DMS114 treated with DMSO at 0.1 percent for 48 hours (cell line): ENCODE results near the gene ITIH4.

ENCODE experiments used
- DNase-seq: peaks from one replicate; lab custom pipeline; 2025; ENCODE audit not compliant: unreplicated experiment; lab: John Stamatoyannopoulos, UW

ITIH4 gene

GRCh38 chr3:52801839-52802238, 28.6 kb downstream of the ITIH4 start:
- DNase-seq = no peak

GRCh38 chr3:52800079-52800478, 30.4 kb downstream of the ITIH4 start:
- no peak for DNase-seq

- no peak for DNase-seq
Measured at GRCh38 chr3:52798978-52799476, 31.4 kb downstream of the ITIH4 start.

- DNase-seq = no peak
Measured at GRCh38 chr3:52798376-52798977, 32.0 kb downstream of the ITIH4 start.

GRCh38 chr3:52796411-52796810, 34.1 kb downstream of the ITIH4 start:
- DNase-seq = no peak

GRCh38 chr3:52795298-52795900, 35.1 kb downstream of the ITIH4 start:
- no peak for DNase-seq

- no peak for DNase-seq
Measured at GRCh38 chr3:52794612-52795099, 35.8 kb downstream of the ITIH4 start, which contains the start of gene ITIH3. Gene ITIH3, plus strand, starts transcription at chr3:52794796. Its CDS starts 8 bp downstream, at chr3:52794804.

GRCh38 chr3:52793702-52794611, 36.5 kb downstream of the ITIH4 start:
- DNase-seq = no peak

- no peak for DNase-seq
Measured at GRCh38 chr3:52792961-52793695, 37.3 kb downstream of the ITIH4 start.

GRCh38 chr3:52792413-52792812, 38.1 kb downstream of the ITIH4 start:
- DNase-seq = no peak

GRCh38 chr3:52791928-52792327, 38.5 kb downstream of the ITIH4 start:
- no peak for DNase-seq

- no peak for DNase-seq
Measured at GRCh38 chr3:52791366-52791765, 39.1 kb downstream of the ITIH4 start.

- DNase-seq = no peak
Measured at GRCh38 chr3:52790741-52791140, 39.7 kb downstream of the ITIH4 start.

- DNase-seq = no peak
Measured at GRCh38 chr3:52790337-52790736, 40.1 kb downstream of the ITIH4 start.

GRCh38 chr3:52789746-52790040, 40.8 kb downstream of the ITIH4 start:
- DNase-seq = no peak

GRCh38 chr3:52788890-52789745, 41.4 kb downstream of the ITIH4 start:
- no peak for DNase-seq

- DNase-seq = no peak
Measured at GRCh38 chr3:52787672-52788625, 42.5 kb downstream of the ITIH4 start.

- no peak for DNase-seq
Measured at GRCh38 chr3:52787246-52787645, 43.2 kb downstream of the ITIH4 start.
